Endothelial cell of umbilical vein (primary cell): ENCODE data around the gene PAGR1. TPM values are rescaled to one million over a fixed set of nuclear protein-coding genes. Genes with fewer than 3 reads are reported as not detected.

Experiments
- BruUV-seq: library from RNA; stranded (reverse); fragments of 400-500 nt; replicated peaks from 2 replicates; lab custom pipeline; 2021; lab: Mats Ljungman, UMichigan
- CTCF ChIA-PET: fragments of 300-600, 350-600 bp; sonication (Branson Sonifier 250); formaldehyde crosslinking; loops from one replicate; lab custom pipeline; 2021; ENCODE audit warnings: antibody characterized with exemption, inconsistent platforms; lab: Charles Lee
- POLR2A ChIA-PET: fragments of 300-600, 350-600 bp; sonication (Branson Sonifier 250); formaldehyde crosslinking; loops from one replicate; lab custom pipeline; 2021; ENCODE audit warnings: antibody characterized with exemption, inconsistent platforms; lab: Charles Lee
- DNase-seq: peaks from one replicate; pipeline ENCODE4 v3.0.0-alpha.2; 2011; ENCODE audit warnings: low read depth, low spot score
- FAIRE-seq: peaks from 2 replicates; lab custom pipeline; 2011; peaks lifted over from hg19 to GRCh38; lab: Jason Lieb, UNC
- H2AFZ ChIP-seq: 2 replicates; pipeline ENCODE4 v1.6.0; 2012; ENCODE audit warnings: low read depth, low read length, control low read depth, inconsistent platforms
- H3K27ac ChIP-seq: 2 replicates; pipeline ENCODE4 v1.5.1; 2011; ENCODE audit warnings: low read depth, mild to moderate bottlenecking, control low read depth, low read length, moderate library complexity; ENCODE audit not compliant: insufficient read depth
- H3K27me3 ChIP-seq, 2 experiments: 2 replicates each; pipeline versions ENCODE4 v1.6.0 to v1.6.1; 2011; ENCODE audit warnings: low read length in 2 of 2, mixed read lengths in 1 of 2; ENCODE audit not compliant: control insufficient read depth in 2 of 2, insufficient read depth in 2 of 2
- H3K36me3 ChIP-seq, 2 experiments: 2 replicates in 1 of 2; 3 replicates in 1 of 2; pipeline ENCODE4 v1.5.1; 2011; ENCODE audit warnings: low read length in 2 of 2, mild to moderate bottlenecking in 1 of 2, moderate library complexity in 1 of 2; ENCODE audit not compliant: control insufficient read depth in 2 of 2, insufficient read depth in 2 of 2; ENCODE audit errors: extremely low read depth in 1 of 2
- H3K4me1 ChIP-seq: 3 replicates; pipeline ENCODE4 v1.5.1; 2011; ENCODE audit warnings: mild to moderate bottlenecking, low read length; ENCODE audit not compliant: control insufficient read depth, insufficient read depth; ENCODE audit errors: extremely low read depth
- H3K4me2 ChIP-seq: 2 replicates; pipeline ENCODE4 v1.6.1; 2011; ENCODE audit warnings: low read length, control low read depth, mixed read lengths; ENCODE audit not compliant: insufficient read depth
- H3K4me3 ChIP-seq, 3 experiments: fragments of 200-600 bp in 1 of 3; sonication (generic), shearing (Covaris generic) in 1 of 3; replicated peaks in 1 of 3; 2 replicates each; pipeline ENCODE4 v1.5.1; 2011 to 2016; ENCODE audit warnings: control low read depth in 3 of 3, low read length in 3 of 3, mild to moderate bottlenecking in 2 of 3, inconsistent platforms in 1 of 3, low read depth in 1 of 3, moderate library complexity in 1 of 3; ENCODE audit not compliant: insufficient read depth in 1 of 3
- H3K79me2 ChIP-seq: 2 replicates; pipeline ENCODE4 v1.6.0; 2012; ENCODE audit warnings: low read length, inconsistent platforms; ENCODE audit not compliant: control insufficient read depth, insufficient read depth
- H3K9ac ChIP-seq: replicated peaks from 2 replicates; pipeline ENCODE3; 2011; ENCODE audit warnings: low read length, control low read depth; ENCODE audit not compliant: insufficient read depth; ENCODE audit errors: extremely low read depth
- H3K9me1 ChIP-seq: replicated peaks from 3 replicates; pipeline ENCODE4 v1.6.0; 2011; ENCODE audit warnings: mild to moderate bottlenecking, low read length; ENCODE audit not compliant: control insufficient read depth, insufficient read depth; ENCODE audit errors: extremely low read depth
- H3K9me3 ChIP-seq: replicated peaks from 2 replicates; pipeline ENCODE4 v1.5.1; 2012; ENCODE audit warnings: low read length, inconsistent platforms; ENCODE audit not compliant: control insufficient read depth, insufficient read depth
- H4K20me1 ChIP-seq: replicated peaks from 2 replicates; pipeline ENCODE3; 2011; ENCODE audit warnings: mild to moderate bottlenecking, low read length; ENCODE audit not compliant: control insufficient read depth, insufficient read depth; ENCODE audit errors: extremely low read depth
- EZH2 ChIP-seq: IDR thresholded peaks from 2 replicates; pipeline ENCODE4 v1.6.1; 2012; ENCODE audit warnings: borderline replicate concordance, low read depth, mild to moderate bottlenecking, moderate library complexity, low read length, inconsistent platforms; ENCODE audit not compliant: severe bottlenecking
- FOS ChIP-seq: IDR thresholded peaks from 2 replicates; pipeline ENCODE4 v1.6.1; 2011; ENCODE audit warnings: mild to moderate bottlenecking, low read length, moderate library complexity, borderline replicate concordance; ENCODE audit not compliant: insufficient read depth
- GATA2 ChIP-seq: IDR thresholded peaks from 2 replicates; pipeline ENCODE4 v1.7.0; 2011; ENCODE audit warnings: low read depth, mild to moderate bottlenecking, moderate library complexity, mixed read lengths, low read length; ENCODE audit not compliant: insufficient read length, insufficient read depth
- JUN ChIP-seq: IDR thresholded peaks from 2 replicates; pipeline ENCODE4 v1.6.1; 2011; ENCODE audit warnings: borderline replicate concordance, low read depth; ENCODE audit not compliant: insufficient read length, insufficient read depth
- MYC ChIP-seq: IDR thresholded peaks from one replicate; pipeline ENCODE4 v1.6.1; 2011; ENCODE audit warnings: mild to moderate bottlenecking, low read depth, low read length
- POLR2A ChIP-seq: IDR thresholded peaks from 2 replicates; pipeline ENCODE4 v1.6.1; 2012; ENCODE audit warnings: low read depth, mild to moderate bottlenecking, control low read depth, low read length
- POLR2AphosphoS5 ChIP-seq: IDR thresholded peaks from 2 replicates; pipeline ENCODE4 v1.6.1; 2012; ENCODE audit warnings: low read depth, mild to moderate bottlenecking, control low read depth, low read length, moderate library complexity; ENCODE audit not compliant: insufficient read depth
- dilution Hi-C: fragments of 300-500 bp; cut with MboI; formaldehyde crosslinking; loops from one replicate; pipeline ENCODE4 v1.15.0; 2019; ENCODE audit warnings: low sequenced_read_pairs; ENCODE audit not compliant: extremely low pct_ligation_motif_present
- intact Hi-C: fragments of 100-400 bp; cut with micrococcal nuclease; formaldehyde crosslinking; loops from one replicate; pipeline ENCODE4 v1.10.0; 2022
- polyA plus RNA-seq, 4 experiments: library from polyadenylated mRNA; depleted of rRNA in 3 of 4; stranded (reverse) in 3 of 4; unstranded in 1 of 4; fragments of >200 nt; gene quantifications; 2 replicates each; pipeline versions ENCODE4 v1.2.1 to v1.2.3, GENCODE V29; 2011 to 2012; ENCODE audit warnings: missing spikeins in 1 of 4
- total RNA-seq: library from RNA; stranded (reverse); gene quantifications from 2 replicates; pipeline ENCODE4 v1.2.3, GENCODE V29; 2021
- TF ChIP-seq, protein P1 (sequence below), 2 donors: IDR thresholded peaks; 1 replicate in 1 of 2; 2 replicates in 1 of 2; pipeline ENCODE4 v1.5.1; 2011; ENCODE audit warnings: low read length in 2 of 2, mild to moderate bottlenecking in 2 of 2, moderate library complexity in 2 of 2, control low read depth in 1 of 2, inconsistent platforms in 1 of 2, low read depth in 1 of 2; ENCODE audit not compliant: insufficient read depth in 1 of 2; ENCODE audit errors: extremely low read depth in 1 of 2
- TF ChIP-seq, protein P2 (sequence below): IDR thresholded peaks from 2 replicates; pipeline ENCODE4 v1.6.1; 2011; ENCODE audit not compliant: insufficient read depth, insufficient read length

Gene PAGR1
- total and polyA plus RNA-seq, 2 donors (not counting 3 experiments of a cell fraction or from before 2014, with no cell fraction given), result 15.9 to 26.3 TPM

DNA sequence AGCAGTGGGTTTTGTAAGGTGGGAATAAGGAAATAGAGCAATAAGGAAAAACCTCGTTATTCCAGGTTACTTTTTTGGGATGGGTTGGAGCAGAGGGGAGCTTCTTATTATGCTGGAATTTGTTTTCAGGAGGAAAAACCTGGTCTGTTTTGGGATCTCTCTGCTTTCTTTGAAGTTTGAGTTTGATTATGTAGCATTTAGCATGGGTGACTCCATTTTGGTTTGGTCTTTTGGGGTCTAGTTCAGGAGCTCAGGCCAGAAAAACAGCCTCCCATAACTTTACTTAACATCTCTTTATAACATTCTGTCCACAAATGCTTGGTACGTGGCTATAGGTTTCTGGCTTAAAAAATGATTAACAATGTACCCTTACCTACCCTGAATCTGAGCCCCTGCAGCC, 46.4 kb upstream of the PAGR1 start:
- TF ChIP-seq POLR2AphosphoS5 (no peak), MYC (no peak), GATA2 (no peak), FOS (no peak), JUN (no peak), EZH2 (no peak), POLR2A (no peak)
- TF ChIP-seq, protein P1, sequence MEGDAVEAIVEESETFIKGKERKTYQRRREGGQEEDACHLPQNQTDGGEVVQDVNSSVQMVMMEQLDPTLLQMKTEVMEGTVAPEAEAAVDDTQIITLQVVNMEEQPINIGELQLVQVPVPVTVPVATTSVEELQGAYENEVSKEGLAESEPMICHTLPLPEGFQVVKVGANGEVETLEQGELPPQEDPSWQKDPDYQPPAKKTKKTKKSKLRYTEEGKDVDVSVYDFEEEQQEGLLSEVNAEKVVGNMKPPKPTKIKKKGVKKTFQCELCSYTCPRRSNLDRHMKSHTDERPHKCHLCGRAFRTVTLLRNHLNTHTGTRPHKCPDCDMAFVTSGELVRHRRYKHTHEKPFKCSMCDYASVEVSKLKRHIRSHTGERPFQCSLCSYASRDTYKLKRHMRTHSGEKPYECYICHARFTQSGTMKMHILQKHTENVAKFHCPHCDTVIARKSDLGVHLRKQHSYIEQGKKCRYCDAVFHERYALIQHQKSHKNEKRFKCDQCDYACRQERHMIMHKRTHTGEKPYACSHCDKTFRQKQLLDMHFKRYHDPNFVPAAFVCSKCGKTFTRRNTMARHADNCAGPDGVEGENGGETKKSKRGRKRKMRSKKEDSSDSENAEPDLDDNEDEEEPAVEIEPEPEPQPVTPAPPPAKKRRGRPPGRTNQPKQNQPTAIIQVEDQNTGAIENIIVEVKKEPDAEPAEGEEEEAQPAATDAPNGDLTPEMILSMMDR (IDR thresholded peaks at IDR 0.05; ENCODE audit: extremely low read depth in 1 of 2, insufficient read depth in 1 of 2, low read depth in 1 of 2, low read length in 2 of 2), result no peak
- TF ChIP-seq, protein P2, sequence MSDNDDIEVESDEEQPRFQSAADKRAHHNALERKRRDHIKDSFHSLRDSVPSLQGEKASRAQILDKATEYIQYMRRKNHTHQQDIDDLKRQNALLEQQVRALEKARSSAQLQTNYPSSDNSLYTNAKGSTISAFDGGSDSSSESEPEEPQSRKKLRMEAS, result no peak
- H3K27ac ChIP-seq, result no peak overlapping the region
- ChIA-PET CTCF (interaction anchor here (1.3 to 4.0 kb wide), 2 partner anchors 15 to 21 kb away, joined by 5 to 26 read pairs; partner anchors contain the start of gene KIF22), POLR2A (no interaction called here)
- H2AFZ ChIP-seq, result no peak overlapping the region
- dilution Hi-C loops (no loop called here), intact Hi-C loops (no loop called here)
- no peak for DNase-seq
- no peaks in the 10 kb centered on the region for H3K36me3 ChIP-seq
- FAIRE-seq, result no peak
- BruUV-seq, result no TSS peak
- no peak overlapping the region for H3K9ac ChIP-seq
- H3K9me3 ChIP-seq, result no peaks in the 10 kb centered on the region
- H4K20me1 ChIP-seq, result no peaks in the 10 kb centered on the region
- no peaks in the 10 kb centered on the region for H3K9me1 ChIP-seq
- no peaks in the 10 kb centered on the region for H3K4me1 ChIP-seq
- H3K4me2 ChIP-seq, result no peak overlapping the region
- no peak overlapping the region for H3K4me3 ChIP-seq
- H3K79me2 ChIP-seq, result no peaks in the 10 kb centered on the region
- H3K27me3 ChIP-seq, result no peaks in the 10 kb centered on the region
